Muscle layer of duodenum (tissue), 2 donors: Measurements from ENCODE around the gene SUGP2.
"Not testable (repeated sequence)": the region's sequence is repeated elsewhere in the genome, so short reads cannot be mapped to it uniquely, and the experiment has no call there.

ENCODE experiments used
- H3K27ac ChIP-seq: one replicate; pipeline ENCODE4 v1.7.0; 2013; ENCODE audit warnings: mild to moderate bottlenecking, low read length
- H3K27me3 ChIP-seq: one replicate; pipeline ENCODE4 v1.7.0; 2013; ENCODE audit warnings: low read depth, mild to moderate bottlenecking, control low read depth, low read length
- H3K36me3 ChIP-seq, 2 donors: one replicate each; pipeline ENCODE4 v1.7.0; 2013; ENCODE audit warnings: low read length in 2 of 2, control low read depth in 1 of 2, mild to moderate bottlenecking in 1 of 2; ENCODE audit not compliant: insufficient read depth in 2 of 2, control insufficient read depth in 1 of 2
- H3K4me1 ChIP-seq, 2 donors: one replicate each; pipeline ENCODE4 v1.7.0; 2013; ENCODE audit warnings: low read length in 2 of 2, mild to moderate bottlenecking in 2 of 2, control low read depth in 1 of 2, moderate library complexity in 1 of 2; ENCODE audit not compliant: insufficient read depth in 2 of 2, control insufficient read depth in 1 of 2
- H3K4me3 ChIP-seq, 2 donors: one replicate each; pipeline ENCODE4 v1.7.0; 2013; ENCODE audit warnings: low read length in 2 of 2, low read depth in 1 of 2, mild to moderate bottlenecking in 1 of 2
- H3K9me3 ChIP-seq, 2 donors: one replicate each; pipeline ENCODE4 v1.7.0; 2013; ENCODE audit warnings: low read length in 2 of 2, control low read depth in 1 of 2, mild to moderate bottlenecking in 1 of 2; ENCODE audit not compliant: control insufficient read depth in 1 of 2
- donor health status: healthy.

Gene SUGP2

GRCh38 chr19:19026299-19026971 lies 6.9 kb downstream of the SUGP2 start:
- H3K4me3 ChIP-seq = no peak overlapping the region
- no peaks in the 10 kb centered on the region for H3K9me3 ChIP-seq
- H3K27ac ChIP-seq = no peak overlapping the region
- peaks cover 0 to under 1% of the 10 kb centered on the region in 2 donors for H3K4me1 ChIP-seq
- H3K27me3 ChIP-seq = no peaks in the 10 kb centered on the region
- H3K36me3 ChIP-seq = peaks cover 52 to 67% of the 10 kb centered on the region in 2 donors

- Histone ChIP-seq H3K36me3 (peaks cover 57 to 67% of the 10 kb centered on the region in 2 donors), H3K27ac (no peak overlapping the region), H3K4me1 (no peaks in the 10 kb centered on the region)
Measured at GRCh38 chr19:19025861-19026260, 7.5 kb downstream of the SUGP2 start.

GRCh38 chr19:19023376-19023775 lies 9.9 kb downstream of the SUGP2 start:
- not testable (repeated sequence) for H3K4me1 ChIP-seq, H3K4me3 ChIP-seq
- H3K36me3 ChIP-seq = peaks cover 60 to 68% of the 10 kb centered on the region in 2 donors

More at GRCh38 chr19:19025861-19026260, 7.5 kb downstream of the SUGP2 start:
- no peaks in the 10 kb centered on the region for H3K27me3 ChIP-seq
- H3K4me3 ChIP-seq = no peak overlapping the region
- no peaks in the 10 kb centered on the region for H3K9me3 ChIP-seq

GRCh38 chr19:19022380-19022961 lies 10.8 kb downstream of the SUGP2 start:
- no peaks in the 10 kb centered on the region for H3K9me3 ChIP-seq
- peaks cover 55 to 68% of the 10 kb centered on the region in 2 donors for H3K36me3 ChIP-seq
- no peak overlapping the region for H3K27ac ChIP-seq
- H3K4me3 ChIP-seq = no peak overlapping the region
- no peaks in the 10 kb centered on the region for H3K4me1 ChIP-seq
- H3K27me3 ChIP-seq = no peaks in the 10 kb centered on the region

More at GRCh38 chr19:19023376-19023775, 9.9 kb downstream of the SUGP2 start:
- not testable (repeated sequence) for H3K27me3 ChIP-seq, H3K27ac ChIP-seq, H3K9me3 ChIP-seq

- Histone ChIP-seq H3K4me1 (no peaks in the 10 kb centered on the region), H3K36me3 (peaks cover 55 to 68% of the 10 kb centered on the region in 2 donors)
Measured at GRCh38 chr19:19021115-19021514, 12.2 kb downstream of the SUGP2 start.

GRCh38 chr19:19010551-19010950 lies 22.8 kb downstream of the SUGP2 start:
- H3K36me3 ChIP-seq = peaks cover 55 to 74% of the 10 kb centered on the region in 2 donors
- H3K9me3 ChIP-seq = no peaks in the 10 kb centered on the region
- no peaks in the 10 kb centered on the region for H3K4me1 ChIP-seq
- H3K27me3 ChIP-seq = no peaks in the 10 kb centered on the region
- no peak overlapping the region for H3K27ac ChIP-seq
- H3K4me3 ChIP-seq = no peak overlapping the region

More at GRCh38 chr19:19021115-19021514, 12.2 kb downstream of the SUGP2 start:
- H3K4me3 ChIP-seq = no peak overlapping the region
- no peaks in the 10 kb centered on the region for H3K27me3 ChIP-seq
- H3K27ac ChIP-seq = no peak overlapping the region
- no peaks in the 10 kb centered on the region for H3K9me3 ChIP-seq

DNA sequence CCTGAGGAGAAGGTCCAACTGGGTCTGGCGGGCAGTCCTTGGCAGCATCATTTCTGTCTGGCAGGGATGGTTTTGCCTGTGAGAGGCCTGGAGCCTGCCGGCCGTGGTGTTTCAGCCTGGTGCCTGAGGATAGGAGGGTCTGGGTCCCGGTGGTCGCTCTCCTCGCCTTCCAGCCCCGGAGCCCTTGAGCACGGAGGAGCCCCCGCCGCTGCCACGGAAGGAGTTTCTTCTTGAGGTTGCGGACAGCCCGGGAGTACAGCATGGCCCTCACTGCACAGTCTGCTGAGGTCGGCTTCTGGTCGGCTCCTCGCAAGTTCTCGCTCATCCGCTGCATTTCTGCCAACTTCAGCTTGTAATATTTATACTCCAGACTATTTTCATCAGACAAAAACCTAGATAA lies 23.4 kb downstream of the SUGP2 start:
- Histone ChIP-seq H3K4me3 (no peak overlapping the region), H3K27me3 (no peaks in the 10 kb centered on the region), H3K9me3 (no peaks in the 10 kb centered on the region)

DNA sequence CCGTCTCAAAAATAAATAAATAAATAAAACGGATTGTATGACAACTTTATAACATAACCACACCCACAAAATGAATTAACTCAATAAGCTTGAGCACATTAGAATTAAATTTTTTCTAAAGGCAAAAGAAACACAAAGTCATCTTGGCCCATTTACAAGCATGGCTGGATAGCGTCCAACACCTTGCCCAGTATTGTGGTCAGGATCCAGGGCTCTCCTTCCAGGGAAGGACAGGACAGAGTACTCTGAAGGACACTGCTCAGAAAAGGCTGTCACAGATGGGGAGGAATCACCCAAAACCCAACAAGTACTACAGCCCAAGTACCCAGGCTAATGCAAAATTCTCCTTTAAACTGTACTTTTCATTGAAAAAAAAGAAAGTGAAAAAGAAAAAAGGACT lies 27.1 kb downstream of the SUGP2 start:
- Histone ChIP-seq H3K27ac (no peak overlapping the region), H3K36me3 (peaks cover 63 to 82% of the 10 kb centered on the region in 2 donors), H3K4me1 (no peaks in the 10 kb centered on the region), H3K27me3 (no peaks in the 10 kb centered on the region), H3K4me3 (no peak overlapping the region), H3K9me3 (no peaks in the 10 kb centered on the region)

More for the DNA sequence above, 23.4 kb downstream of the SUGP2 start:
- no peak overlapping the region for H3K27ac ChIP-seq
- peaks cover 60 to 78% of the 10 kb centered on the region in 2 donors for H3K36me3 ChIP-seq
- no peaks in the 10 kb centered on the region for H3K4me1 ChIP-seq

GRCh38 chr19:19004144-19004543 lies 29.2 kb downstream of the SUGP2 start:
- Histone ChIP-seq H3K9me3 (no peaks in the 10 kb centered on the region), H3K36me3 (peaks cover 60 to 77% of the 10 kb centered on the region in 2 donors), H3K27ac (no peak overlapping the region), H3K27me3 (no peaks in the 10 kb centered on the region), H3K4me1 (no peaks in the 10 kb centered on the region), H3K4me3 (no peak overlapping the region)

- Histone ChIP-seq H3K4me1 (peaks cover 0 to 6% of the 10 kb centered on the region in 2 donors), H3K27ac (no peak overlapping the region), H3K27me3 (no peaks in the 10 kb centered on the region), H3K9me3 (no peaks in the 10 kb centered on the region), H3K4me3 (no peak overlapping the region), H3K36me3 (peaks cover 40 to 57% of the 10 kb centered on the region in 2 donors)
Measured at GRCh38 chr19:18999896-19000620, 33.3 kb downstream of the SUGP2 start.

DNA sequence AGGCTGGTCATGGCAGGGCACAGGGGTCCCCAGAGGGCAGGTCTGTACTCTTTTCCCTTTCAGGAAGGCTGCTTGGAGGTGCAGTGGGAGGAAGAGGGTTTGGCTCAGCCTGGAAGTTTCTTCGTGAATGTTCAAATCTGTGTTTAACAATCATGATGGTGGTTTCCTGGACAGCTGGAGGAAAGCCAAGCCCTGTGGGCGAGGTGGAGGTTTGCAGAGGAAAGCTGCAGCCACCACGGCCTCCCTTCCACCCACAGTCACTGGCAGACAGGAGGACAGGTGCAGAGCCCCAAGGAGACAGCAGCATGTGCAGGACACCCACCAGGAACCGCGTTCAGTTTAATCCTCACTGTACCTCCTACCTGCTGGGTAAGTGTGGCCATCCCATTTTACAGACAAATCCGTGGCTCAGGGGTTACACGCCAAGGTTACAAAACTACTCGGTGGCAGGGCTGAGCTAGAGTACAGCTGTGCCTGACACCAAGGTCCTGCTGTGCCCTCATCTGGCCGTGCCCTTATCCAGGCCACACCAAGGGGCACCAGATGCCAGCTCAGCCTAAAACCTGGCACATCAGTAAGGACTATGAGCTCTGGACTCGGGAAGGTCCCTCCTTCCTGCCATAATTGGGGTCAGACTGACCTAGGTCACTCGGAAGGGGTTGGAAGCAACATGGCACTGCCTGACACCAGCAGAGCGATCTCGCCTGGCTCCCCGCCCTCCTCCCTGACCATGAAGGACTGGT lies 34.1 kb downstream of the SUGP2 start:
- Histone ChIP-seq H3K9me3 (no peaks in the 10 kb centered on the region), H3K4me1 (peaks cover 0 to 7% of the 10 kb centered on the region in 2 donors), H3K4me3 (no peak overlapping the region), H3K27ac (no peak overlapping the region), H3K27me3 (no peaks in the 10 kb centered on the region), H3K36me3 (peaks cover 37 to 57% of the 10 kb centered on the region in 2 donors)
